ENCODE results near the gene OPTC. TPM values are rescaled to one million over a fixed set of nuclear protein-coding genes. Genes with fewer than 3 reads are reported as not detected.

OPTC gene
- total and polyA plus RNA-seq, 2 of the 13 experiments (the other 11 are each of a cell fraction or from before 2014, with no cell fraction given) = not detected

GRCh38 chr1:203490607-203491006, 3.3 kb upstream of the OPTC start:
- Histone ChIP-seq H3K36me3 (replicated peaks in 1 of 2; ENCODE audit: control insufficient read depth in 1 of 2, insufficient read depth in 2 of 2, low read length in 2 of 2) (no peaks in the 10 kb centered on the region), H3K9me3 (ENCODE audit: low read length) (no peaks in the 10 kb centered on the region), H3K79me2 (ENCODE audit: insufficient read depth, low read length) (no peaks in the 10 kb centered on the region), H3K4me3 (replicated peaks in 1 of 3; ENCODE audit: insufficient read depth in 1 of 3, low read depth in 2 of 3, low read length in 3 of 3) (no peak overlapping the region), H2AFZ (ENCODE audit: low read length) (no peak overlapping the region), H3K4me2 (ENCODE audit: low read depth, low read length) (no peak overlapping the region), H3K4me1 (ENCODE audit: insufficient read depth, low read length) (no peaks in the 10 kb centered on the region), H4K20me1 (ENCODE audit: insufficient read depth, low read length) (no peaks in the 10 kb centered on the region), H3K27ac (ENCODE audit: extremely low read length, insufficient read depth, low read length) (no peak overlapping the region), H3K27me3 (ENCODE audit: control insufficient read depth in 1 of 2, insufficient read depth in 2 of 2, low read length in 2 of 2) (peaks cover 2 to 37% of the 10 kb centered on the region in 2 experiments; a peak in 3 of 5 replicates), H3K9ac (ENCODE audit: insufficient read depth, low read depth, low read length) (no peak overlapping the region)
- in situ Hi-C loops (cut with HindIII; ENCODE audit: extremely low pct_ligation_motif_present, low pct_unique_long_range_greater_than_20kb) = no loop called here
- ChIA-PET CTCF (ENCODE audit: low intra/inter-chr PET ratio, low total read pairs) (no interaction called here), POLR2A (no interaction called here)
- no TSS peak for BruUV-seq (replicated peaks)
- 89% methylated on average over 4 of the region's 9 CpGs for WGBS (ENCODE audit: low lambda C conversion rate)
- intact Hi-C loops (cut with micrococcal nuclease; ENCODE audit: unreplicated experiment) = no loop called here
- FAIRE-seq (no peak), DNase-seq (ENCODE audit: low spot score) (no peak), ATAC-seq (no peak)
- TF ChIP-seq REXO4 (CRISPR knock-in tag; IDR thresholded peaks at IDR 0.05; ENCODE audit: borderline replicate concordance) (no peak), HNRNPK (IDR thresholded peaks at IDR 0.05; ENCODE audit: low read depth, low read length, poor library complexity, severe bottlenecking) (no peak), ZNF350 (CRISPR knock-in tag; IDR thresholded peaks at IDR 0.05; ENCODE audit: borderline replicate concordance, low read depth) (no peak), ZNF12 (CRISPR knock-in tag; IDR thresholded peaks at IDR 0.05) (no peak), FOXJ3 (CRISPR knock-in tag; IDR thresholded peaks at IDR 0.05; ENCODE audit: borderline replicate concordance) (no peak), ERF (CRISPR knock-in tag; IDR thresholded peaks at IDR 0.05) (no peak), POLR2G (IDR thresholded peaks at IDR 0.05; ENCODE audit: low read depth, low read length) (no peak), SPEN (CRISPR knock-in tag; IDR thresholded peaks at IDR 0.05; ENCODE audit: low read depth) (no peak), POLR2A (IDR thresholded peaks at IDR 0.05; ENCODE audit: insufficient read depth in 1 of 2, low read depth in 2 of 2, low read length in 2 of 2) (no peak), KDM1A (CRISPR knock-in tag; IDR thresholded peaks at IDR 0.05) (no peak), ZNF512B (CRISPR knock-in tag; IDR thresholded peaks at IDR 0.05; ENCODE audit: borderline replicate concordance) (no peak)
- TF ChIP-seq, protein P1, sequence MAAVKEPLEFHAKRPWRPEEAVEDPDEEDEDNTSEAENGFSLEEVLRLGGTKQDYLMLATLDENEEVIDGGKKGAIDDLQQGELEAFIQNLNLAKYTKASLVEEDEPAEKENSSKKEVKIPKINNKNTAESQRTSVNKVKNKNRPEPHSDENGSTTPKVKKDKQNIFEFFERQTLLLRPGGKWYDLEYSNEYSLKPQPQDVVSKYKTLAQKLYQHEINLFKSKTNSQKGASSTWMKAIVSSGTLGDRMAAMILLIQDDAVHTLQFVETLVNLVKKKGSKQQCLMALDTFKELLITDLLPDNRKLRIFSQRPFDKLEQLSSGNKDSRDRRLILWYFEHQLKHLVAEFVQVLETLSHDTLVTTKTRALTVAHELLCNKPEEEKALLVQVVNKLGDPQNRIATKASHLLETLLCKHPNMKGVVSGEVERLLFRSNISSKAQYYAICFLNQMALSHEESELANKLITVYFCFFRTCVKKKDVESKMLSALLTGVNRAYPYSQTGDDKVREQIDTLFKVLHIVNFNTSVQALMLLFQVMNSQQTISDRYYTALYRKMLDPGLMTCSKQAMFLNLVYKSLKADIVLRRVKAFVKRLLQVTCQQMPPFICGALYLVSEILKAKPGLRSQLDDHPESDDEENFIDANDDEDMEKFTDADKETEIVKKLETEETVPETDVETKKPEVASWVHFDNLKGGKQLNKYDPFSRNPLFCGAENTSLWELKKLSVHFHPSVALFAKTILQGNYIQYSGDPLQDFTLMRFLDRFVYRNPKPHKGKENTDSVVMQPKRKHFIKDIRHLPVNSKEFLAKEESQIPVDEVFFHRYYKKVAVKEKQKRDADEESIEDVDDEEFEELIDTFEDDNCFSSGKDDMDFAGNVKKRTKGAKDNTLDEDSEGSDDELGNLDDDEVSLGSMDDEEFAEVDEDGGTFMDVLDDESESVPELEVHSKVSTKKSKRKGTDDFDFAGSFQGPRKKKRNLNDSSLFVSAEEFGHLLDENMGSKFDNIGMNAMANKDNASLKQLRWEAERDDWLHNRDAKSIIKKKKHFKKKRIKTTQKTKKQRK (IDR thresholded peaks at IDR 0.05; ENCODE audit: low read length) = no peak

Measured in HepG2 (cell line).